ENCODE data around the gene LAMP5. TPM values are rescaled to one million over a fixed set of nuclear protein-coding genes. Genes with fewer than 3 reads are reported as not detected.

Gene LAMP5
- total and polyA plus RNA-seq, 2 of the 13 experiments (the other 11 are each of a cell fraction or from before 2014, with no cell fraction given): not detected

DNA sequence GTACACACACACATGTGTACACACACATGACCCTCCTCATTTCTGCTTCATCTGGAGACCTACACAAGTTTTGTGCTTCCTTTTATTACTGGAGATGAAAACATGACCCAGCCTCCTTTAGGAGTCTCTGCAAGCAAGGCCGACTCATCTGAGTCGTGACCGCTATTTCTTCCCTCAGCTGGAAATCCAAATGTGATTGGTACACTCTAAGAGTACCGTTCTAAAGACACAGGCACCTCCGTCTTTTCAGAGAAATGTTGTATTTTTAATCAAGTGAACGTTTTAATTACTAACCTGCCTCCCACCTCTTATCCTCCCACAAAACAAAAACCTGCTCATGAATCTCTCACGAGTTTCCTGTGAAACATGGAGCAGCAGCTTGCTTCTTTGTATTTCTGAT, 63.0 kb downstream of the LAMP5 start:
- in situ Hi-C loops (cut with HindIII; ENCODE audit: extremely low pct_ligation_motif_present, low pct_unique_long_range_greater_than_20kb): no loop called here
- H3K36me3 ChIP-seq (replicated peaks in 1 of 2; ENCODE audit: control insufficient read depth in 1 of 2, insufficient read depth in 2 of 2, low read length in 2 of 2): no peaks in the 10 kb centered on the region
- H3K27ac ChIP-seq (ENCODE audit: extremely low read length, insufficient read depth, low read length): no peak overlapping the region
- TF ChIP-seq, protein P1, sequence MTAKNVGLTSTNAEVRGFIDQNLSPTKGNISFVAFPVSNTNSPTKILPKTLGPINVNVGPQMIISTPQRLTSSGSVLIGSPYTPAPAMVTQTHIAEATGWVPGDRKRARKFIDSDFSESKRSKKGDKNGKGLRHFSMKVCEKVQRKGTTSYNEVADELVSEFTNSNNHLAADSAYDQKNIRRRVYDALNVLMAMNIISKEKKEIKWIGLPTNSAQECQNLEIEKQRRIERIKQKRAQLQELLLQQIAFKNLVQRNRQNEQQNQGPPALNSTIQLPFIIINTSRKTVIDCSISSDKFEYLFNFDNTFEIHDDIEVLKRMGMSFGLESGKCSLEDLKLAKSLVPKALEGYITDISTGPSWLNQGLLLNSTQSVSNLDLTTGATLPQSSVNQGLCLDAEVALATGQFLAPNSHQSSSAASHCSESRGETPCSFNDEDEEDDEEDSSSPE (CRISPR knock-in tag; IDR thresholded peaks at IDR 0.05): no peak
- TF ChIP-seq RFXANK (CRISPR knock-in tag; IDR thresholded peaks at IDR 0.05) (no peak), ZNF224 (CRISPR knock-in tag; IDR thresholded peaks at IDR 0.05) (no peak), CBX5 (CRISPR knock-in tag; IDR thresholded peaks at IDR 0.05; ENCODE audit: borderline replicate concordance) (no peak), MAZ (IDR thresholded peaks at IDR 0.05; ENCODE audit: borderline replicate concordance, low read depth, low read length) (no peak), MAZ (CRISPR knock-in tag; IDR thresholded peaks at IDR 0.05; ENCODE audit: low read depth) (no peak), ZNF747 (CRISPR knock-in tag; IDR thresholded peaks at IDR 0.05; ENCODE audit: borderline replicate concordance) (no peak), ZMAT3 (CRISPR knock-in tag; conservative IDR thresholded peaks at IDR 0.05) (no peak), PHB2 (IDR thresholded peaks at IDR 0.05; ENCODE audit: partially characterized antibody) (no peak), NCOA1 (CRISPR knock-in tag; IDR thresholded peaks at IDR 0.05) (no peak), ZSCAN21 (CRISPR knock-in tag; IDR thresholded peaks at IDR 0.05; ENCODE audit: borderline replicate concordance) (no peak)
- TF ChIP-seq, protein P2, sequence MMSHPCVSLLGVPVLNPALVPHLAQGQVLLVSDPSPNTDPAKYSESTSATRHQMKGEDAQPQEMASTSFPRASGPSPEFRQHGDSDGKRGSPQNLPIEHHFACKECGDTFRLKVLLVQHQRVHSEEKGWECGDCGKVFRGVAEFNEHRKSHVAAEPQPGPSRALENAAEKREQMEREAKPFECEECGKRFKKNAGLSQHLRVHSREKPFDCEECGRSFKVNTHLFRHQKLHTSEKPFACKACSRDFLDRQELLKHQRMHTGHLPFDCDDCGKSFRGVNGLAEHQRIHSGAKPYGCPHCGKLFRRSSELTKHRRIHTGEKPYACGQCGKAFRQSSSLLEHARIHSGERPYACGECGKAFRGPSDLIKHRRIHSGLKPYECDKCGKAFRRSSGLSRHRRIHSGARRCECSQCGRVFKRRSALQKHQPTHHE (CRISPR knock-in tag; IDR thresholded peaks at IDR 0.05; ENCODE audit: borderline replicate concordance): no peak
- TF ChIP-seq, protein P3, sequence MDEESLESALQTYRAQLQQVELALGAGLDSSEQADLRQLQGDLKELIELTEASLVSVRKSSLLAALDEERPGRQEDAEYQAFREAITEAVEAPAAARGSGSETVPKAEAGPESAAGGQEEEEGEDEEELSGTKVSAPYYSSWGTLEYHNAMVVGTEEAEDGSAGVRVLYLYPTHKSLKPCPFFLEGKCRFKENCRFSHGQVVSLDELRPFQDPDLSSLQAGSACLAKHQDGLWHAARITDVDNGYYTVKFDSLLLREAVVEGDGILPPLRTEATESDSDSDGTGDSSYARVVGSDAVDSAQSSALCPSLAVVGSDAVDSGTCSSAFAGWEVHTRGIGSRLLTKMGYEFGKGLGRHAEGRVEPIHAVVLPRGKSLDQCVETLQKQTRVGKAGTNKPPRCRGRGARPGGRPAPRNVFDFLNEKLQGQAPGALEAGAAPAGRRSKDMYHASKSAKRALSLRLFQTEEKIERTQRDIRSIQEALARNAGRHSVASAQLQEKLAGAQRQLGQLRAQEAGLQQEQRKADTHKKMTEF (CRISPR knock-in tag; IDR thresholded peaks at IDR 0.05): no peak
- TF ChIP-seq, protein P4, sequence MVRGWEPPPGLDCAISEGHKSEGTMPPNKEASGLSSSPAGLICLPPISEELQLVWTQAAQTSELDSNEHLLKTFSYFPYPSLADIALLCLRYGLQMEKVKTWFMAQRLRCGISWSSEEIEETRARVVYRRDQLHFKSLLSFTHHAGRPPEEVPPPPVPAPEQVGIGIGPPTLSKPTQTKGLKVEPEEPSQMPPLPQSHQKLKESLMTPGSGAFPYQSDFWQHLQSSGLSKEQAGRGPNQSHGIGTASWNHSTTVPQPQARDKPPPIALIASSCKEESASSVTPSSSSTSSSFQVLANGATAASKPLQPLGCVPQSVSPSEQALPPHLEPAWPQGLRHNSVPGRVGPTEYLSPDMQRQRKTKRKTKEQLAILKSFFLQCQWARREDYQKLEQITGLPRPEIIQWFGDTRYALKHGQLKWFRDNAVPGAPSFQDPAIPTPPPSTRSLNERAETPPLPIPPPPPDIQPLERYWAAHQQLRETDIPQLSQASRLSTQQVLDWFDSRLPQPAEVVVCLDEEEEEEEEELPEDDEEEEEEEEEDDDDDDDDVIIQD (CRISPR knock-in tag; IDR thresholded peaks at IDR 0.05; ENCODE audit: low read depth): no peak
- TF ChIP-seq, protein P5, sequence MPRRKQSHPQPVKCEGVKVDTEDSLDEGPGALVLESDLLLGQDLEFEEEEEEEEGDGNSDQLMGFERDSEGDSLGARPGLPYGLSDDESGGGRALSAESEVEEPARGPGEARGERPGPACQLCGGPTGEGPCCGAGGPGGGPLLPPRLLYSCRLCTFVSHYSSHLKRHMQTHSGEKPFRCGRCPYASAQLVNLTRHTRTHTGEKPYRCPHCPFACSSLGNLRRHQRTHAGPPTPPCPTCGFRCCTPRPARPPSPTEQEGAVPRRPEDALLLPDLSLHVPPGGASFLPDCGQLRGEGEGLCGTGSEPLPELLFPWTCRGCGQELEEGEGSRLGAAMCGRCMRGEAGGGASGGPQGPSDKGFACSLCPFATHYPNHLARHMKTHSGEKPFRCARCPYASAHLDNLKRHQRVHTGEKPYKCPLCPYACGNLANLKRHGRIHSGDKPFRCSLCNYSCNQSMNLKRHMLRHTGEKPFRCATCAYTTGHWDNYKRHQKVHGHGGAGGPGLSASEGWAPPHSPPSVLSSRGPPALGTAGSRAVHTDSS (CRISPR knock-in tag; conservative IDR thresholded peaks at IDR 0.05): no peak
- TF ChIP-seq, protein P6, sequence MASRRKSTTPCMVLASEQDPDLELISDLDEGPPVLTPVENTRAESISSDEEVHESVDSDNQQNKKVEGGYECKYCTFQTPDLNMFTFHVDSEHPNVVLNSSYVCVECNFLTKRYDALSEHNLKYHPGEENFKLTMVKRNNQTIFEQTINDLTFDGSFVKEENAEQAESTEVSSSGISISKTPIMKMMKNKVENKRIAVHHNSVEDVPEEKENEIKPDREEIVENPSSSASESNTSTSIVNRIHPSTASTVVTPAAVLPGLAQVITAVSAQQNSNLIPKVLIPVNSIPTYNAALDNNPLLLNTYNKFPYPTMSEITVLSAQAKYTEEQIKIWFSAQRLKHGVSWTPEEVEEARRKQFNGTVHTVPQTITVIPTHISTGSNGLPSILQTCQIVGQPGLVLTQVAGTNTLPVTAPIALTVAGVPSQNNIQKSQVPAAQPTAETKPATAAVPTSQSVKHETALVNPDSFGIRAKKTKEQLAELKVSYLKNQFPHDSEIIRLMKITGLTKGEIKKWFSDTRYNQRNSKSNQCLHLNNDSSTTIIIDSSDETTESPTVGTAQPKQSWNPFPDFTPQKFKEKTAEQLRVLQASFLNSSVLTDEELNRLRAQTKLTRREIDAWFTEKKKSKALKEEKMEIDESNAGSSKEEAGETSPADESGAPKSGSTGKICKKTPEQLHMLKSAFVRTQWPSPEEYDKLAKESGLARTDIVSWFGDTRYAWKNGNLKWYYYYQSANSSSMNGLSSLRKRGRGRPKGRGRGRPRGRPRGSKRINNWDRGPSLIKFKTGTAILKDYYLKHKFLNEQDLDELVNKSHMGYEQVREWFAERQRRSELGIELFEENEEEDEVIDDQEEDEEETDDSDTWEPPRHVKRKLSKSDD (CRISPR knock-in tag; IDR thresholded peaks at IDR 0.05; ENCODE audit: low read depth): no peak

More for the DNA sequence above, 63.0 kb downstream of the LAMP5 start:
- Histone ChIP-seq H3K9me3 (ENCODE audit: low read length) (no peaks in the 10 kb centered on the region), H3K4me1 (ENCODE audit: insufficient read depth, low read length) (no peaks in the 10 kb centered on the region), H3K9ac (ENCODE audit: insufficient read depth, low read depth, low read length) (no peak overlapping the region), H2AFZ (ENCODE audit: low read length) (no peak overlapping the region), H3K4me3 (replicated peaks in 1 of 3; ENCODE audit: insufficient read depth in 1 of 3, low read depth in 2 of 3, low read length in 3 of 3) (no peak overlapping the region), H3K27me3 (ENCODE audit: control insufficient read depth in 1 of 2, insufficient read depth in 2 of 2, low read length in 2 of 2) (no peaks in the 10 kb centered on the region), H3K79me2 (ENCODE audit: insufficient read depth, low read length) (no peaks in the 10 kb centered on the region), H4K20me1 (ENCODE audit: insufficient read depth, low read length) (no peaks in the 10 kb centered on the region), H3K4me2 (ENCODE audit: low read depth, low read length) (no peak overlapping the region)
- no peak for FAIRE-seq
- intact Hi-C loops (cut with micrococcal nuclease; ENCODE audit: unreplicated experiment): loop anchor here (5.0 kb wide), 1 partner anchor 1980 kb away; no protein-coding TSS in a partner anchor
- ChIA-PET CTCF (ENCODE audit: low intra/inter-chr PET ratio, low total read pairs) (no interaction called here), POLR2A (no interaction called here)
- WGBS (ENCODE audit: low lambda C conversion rate): 34% methylated on average over 7 of the region's 7 CpGs
- no TSS peak for BruUV-seq (replicated peaks)
- ATAC-seq: no peak
- DNase-seq (ENCODE audit: low spot score): no peak
